GM18870 (cell line): ENCODE data around the gene KIAA0319L.
"Not testable (repeated sequence)": the region's sequence is repeated elsewhere in the genome, so short reads cannot be mapped to it uniquely, and the experiment has no call there.

Experiments
- ATAC-seq: cut with Tn5 transposase; IDR thresholded peaks from one replicate; pipeline ENCODE4 v1.9.1; 2021; ENCODE audit warnings: moderate library complexity; ENCODE audit not compliant: unreplicated experiment

Gene KIAA0319L

DNA sequence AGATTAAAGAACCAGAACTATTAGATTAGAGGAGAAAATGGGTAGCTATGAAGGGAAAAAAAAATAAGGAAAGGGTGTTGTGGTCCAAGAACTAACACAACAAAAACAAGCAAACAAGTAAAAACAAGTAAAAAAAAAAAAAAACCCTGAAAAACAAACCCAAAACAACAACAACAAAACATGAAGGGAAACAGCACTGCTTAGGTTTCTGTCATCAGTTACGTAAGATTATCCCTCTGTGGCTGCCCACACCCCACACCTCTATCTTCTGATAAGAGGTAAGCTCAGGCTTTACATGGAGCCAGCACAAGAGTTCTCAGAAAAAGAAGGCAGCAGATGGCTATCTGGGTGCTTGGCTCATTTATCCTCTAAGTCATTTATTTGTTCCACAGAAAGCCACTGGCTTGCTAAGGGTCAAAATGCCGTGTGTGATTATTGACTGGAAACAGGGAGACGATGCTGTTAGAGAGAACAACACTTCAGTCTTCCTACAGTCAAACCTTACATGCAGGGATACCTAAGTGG is 57.5 kb downstream of the KIAA0319L start:
- ATAC-seq: no peak

DNA sequence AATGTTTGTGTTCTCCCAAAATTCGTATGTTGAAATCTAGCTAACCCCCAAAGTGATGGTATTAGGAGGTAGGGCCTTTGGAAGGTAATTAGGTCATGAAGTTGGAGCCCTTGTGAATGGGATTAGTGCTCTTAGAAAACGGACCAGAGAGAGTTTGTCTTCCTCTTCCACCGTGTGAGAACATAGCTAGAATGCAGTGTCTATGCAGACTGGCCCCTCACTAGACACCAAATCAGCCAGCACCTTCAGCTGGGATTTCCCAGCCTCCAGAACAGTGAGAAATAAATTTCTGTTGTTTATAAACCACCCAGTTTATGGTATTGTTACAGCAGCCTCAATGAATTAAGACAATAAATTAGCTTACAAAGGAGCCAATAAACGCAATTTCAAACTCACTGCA is 58.0 kb downstream of the KIAA0319L start:
- ATAC-seq: no peak

DNA sequence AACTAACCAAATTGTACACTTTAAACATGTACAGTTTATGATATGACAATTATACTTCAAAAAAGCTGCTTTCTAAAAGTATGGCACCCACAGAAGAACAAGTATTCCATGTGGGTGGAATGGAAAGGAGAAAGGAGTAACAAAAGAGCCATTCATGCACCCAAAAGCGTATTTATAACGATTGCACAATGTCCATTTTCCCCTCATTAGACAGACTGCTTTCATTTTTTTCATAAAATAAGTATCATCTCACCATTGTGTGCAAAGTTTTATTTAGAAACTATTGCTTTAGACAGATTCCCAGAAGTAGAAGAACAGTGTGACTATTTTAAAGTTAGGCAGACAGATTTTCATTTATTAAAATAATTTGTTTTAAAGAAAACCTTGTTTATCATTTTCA is 59.6 kb downstream of the KIAA0319L start:
- no peak for ATAC-seq

GRCh38 chr1:35490250-35490649 is 67.0 kb downstream of the KIAA0319L start:
- ATAC-seq: no peak

GRCh38 chr1:35488336-35488735 is 68.9 kb downstream of the KIAA0319L start:
- ATAC-seq: no peak

GRCh38 chr1:35486858-35487408 is 70.3 kb downstream of the KIAA0319L start:
- ATAC-seq: no peak

DNA sequence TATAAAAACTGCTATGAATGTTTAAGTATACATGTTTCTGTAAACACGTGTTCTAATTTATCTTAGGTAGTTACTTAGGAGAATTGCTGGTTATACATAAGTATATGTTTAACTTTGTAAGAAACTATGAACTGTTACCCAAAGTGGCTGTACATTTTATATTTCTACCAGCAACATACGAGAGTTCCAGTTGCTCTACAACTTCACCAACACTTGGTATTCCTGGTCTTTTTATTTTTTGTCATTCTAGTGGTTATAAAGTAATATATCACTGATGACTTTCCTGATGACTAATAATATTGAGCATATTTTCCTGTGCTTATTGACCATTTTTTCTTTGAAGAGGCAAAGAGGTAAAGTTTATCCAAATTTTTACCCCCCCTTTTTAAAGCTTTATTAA is 76.0 kb downstream of the KIAA0319L start:
- no peak for ATAC-seq

DNA sequence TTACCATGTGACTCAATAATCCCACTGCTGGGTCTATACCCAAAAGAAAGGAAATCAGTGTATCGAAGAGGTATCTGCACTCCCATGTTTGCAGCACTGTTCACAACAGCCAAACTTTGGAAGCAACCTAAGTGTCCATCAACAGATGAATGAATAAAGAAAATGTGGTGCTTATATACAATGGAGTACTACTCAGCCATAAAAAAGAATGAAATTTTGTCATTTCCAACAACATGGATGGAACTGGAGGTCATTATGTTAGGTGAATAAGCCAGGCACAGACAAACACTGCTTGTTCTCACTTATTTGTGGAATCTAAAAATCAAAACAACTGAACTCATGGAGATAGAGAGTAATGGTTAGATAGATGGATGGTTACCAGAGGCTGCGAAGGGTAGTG is 79.3 kb downstream of the KIAA0319L start:
- ATAC-seq: no peak

DNA sequence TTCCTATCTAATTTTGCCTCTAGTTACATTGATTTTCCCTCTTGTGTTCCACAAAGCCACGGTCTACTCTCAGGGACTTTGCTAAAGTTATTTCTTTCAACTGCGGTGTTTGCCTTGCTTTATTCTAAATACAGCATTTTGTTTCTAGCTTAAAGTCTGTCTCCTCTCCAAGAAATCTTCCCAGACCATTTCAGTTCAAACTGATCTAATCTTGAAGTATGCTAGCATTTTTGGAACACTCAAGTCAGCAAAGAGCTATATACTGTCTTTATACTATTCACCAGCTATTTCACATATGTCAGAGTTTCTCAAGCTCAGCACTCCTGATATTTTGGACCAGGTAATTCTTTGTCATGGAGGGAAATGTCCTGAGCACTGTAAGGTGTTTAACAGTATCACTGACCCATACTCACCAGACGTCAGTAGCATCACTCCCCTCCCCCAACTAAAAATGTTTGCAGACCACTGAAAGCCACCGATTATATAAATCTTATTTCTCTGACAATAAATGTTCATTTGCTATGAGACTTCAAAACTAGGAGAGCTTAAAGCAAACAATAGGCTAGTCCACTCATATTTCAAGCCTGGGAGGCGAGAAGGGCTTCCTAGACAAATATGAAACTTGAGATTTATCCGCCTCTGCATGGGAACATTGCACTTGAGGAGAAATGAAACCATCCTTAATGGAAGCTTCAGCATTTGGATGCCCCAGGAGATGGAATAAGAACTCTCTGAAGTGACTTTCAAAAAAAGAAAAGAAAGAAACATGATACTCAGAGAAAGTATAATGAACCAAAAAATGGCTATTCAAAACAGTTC is 81.1 kb downstream of the KIAA0319L start:
- no peak for ATAC-seq

DNA sequence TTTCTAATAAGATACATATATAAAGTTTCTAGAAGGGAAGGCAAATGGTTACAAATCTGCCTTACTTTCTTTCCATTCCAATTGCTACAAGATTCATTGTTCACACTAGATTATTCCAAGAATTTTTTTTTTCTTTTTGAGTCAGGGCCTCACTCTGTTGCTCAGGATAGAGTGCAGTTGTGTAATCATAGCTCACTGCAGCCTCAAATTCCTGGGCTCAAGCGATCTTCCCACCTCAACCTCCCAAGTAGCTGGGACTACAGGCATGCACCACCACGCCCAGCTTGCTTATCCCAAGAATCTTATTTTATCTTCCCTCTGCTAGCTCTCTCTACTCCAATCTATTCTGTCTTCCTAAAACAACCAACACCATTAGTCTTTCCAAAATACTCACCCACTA is 81.8 kb downstream of the KIAA0319L start:
- ATAC-seq: no peak

DNA sequence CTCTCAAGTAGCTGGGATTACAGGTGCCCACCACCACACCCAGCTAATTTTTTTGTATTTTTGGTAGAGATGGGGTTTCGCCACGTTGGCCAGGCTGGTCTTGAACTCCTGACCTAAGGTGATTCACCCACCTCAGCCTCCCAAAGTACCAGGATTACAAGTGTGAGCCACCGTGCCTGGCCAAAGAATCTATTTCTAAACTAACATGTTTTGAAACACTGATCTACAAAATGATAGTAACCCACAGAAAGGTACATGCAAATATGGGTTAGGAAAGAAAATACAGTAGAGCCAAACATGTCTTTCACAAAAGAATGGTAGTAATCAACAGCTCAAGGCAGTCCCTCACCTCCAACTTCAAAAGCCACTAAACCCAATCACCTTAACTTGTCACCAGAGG is 84.0 kb downstream of the KIAA0319L start:
- ATAC-seq: not testable (repeated sequence)

- no peak for ATAC-seq
Measured at GRCh38 chr1:35470977-35471613, 86.1 kb downstream of the KIAA0319L start.

GRCh38 chr1:35466120-35466519 is 91.1 kb downstream of the KIAA0319L start:
- ATAC-seq: no peak

DNA sequence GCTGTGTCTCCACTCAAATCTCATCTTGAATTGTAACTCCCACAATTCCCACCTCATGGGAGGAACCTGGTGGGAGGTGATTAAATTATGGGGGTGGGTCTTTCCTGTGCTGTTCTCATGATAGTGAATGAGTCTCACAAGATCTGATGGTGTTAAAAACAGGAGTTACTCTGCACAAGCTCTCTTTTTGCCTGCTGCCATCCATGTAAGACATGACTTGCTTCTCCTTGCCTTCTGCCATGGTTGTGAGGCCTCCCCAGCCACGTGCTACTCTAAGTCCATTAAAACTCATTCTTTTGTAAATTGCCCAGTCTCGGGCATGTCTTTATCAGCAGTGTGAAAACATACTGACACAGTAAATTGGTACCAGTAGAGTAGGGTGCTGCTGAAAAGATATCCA is 93.5 kb downstream of the KIAA0319L start:
- ATAC-seq: not testable (repeated sequence)

DNA sequence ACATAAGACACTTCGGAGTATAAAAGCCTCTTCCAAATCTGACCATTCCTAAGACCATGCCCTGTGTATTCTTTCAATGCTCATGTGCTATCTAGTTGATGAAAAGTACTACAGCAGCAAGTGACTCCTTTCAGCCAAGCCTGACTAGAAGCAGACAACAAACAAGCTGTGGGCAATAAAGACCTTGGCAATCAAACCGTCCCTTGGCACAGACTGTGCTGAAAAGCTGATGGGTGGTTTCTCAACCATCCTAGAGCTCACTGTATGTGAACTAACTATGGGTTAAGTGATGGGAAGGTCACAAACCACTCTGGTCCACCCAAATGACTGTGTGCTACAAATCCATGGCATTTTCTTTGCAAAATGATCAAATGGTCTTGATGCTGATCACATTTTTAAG is 94.0 kb downstream of the KIAA0319L start:
- ATAC-seq: no peak

DNA sequence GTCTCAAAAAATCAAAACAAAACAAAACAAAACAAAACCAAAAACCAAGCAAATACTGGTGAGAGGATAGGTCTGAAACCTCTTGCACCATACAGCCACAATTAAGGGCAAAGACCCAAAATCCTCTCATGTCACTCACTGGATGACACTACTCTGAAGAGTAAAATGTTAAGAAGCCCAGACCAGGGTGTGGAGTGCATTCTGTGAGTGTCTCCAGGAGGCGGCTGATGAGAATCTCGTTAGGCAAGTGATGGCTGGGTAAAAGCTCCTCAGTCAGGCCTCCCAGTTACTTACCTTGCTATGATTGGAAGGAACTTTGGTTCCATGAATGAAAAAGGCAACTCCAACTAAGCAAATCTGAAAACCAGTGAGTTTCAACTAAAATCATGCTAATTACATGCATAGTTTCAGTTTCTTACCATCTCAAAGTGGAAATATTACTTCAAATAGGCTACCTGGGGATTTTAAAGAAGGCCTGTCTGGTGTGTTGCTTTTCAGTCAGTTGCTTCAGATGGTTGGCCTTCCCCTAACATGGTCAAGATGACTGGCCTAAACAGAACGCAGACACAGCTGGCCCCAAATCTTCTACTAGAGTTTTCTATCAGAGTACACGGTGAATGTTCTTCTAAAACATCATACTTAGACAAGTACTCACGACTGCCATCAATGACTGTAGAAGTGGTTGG is 95.1 kb downstream of the KIAA0319L start:
- no peak for ATAC-seq

DNA sequence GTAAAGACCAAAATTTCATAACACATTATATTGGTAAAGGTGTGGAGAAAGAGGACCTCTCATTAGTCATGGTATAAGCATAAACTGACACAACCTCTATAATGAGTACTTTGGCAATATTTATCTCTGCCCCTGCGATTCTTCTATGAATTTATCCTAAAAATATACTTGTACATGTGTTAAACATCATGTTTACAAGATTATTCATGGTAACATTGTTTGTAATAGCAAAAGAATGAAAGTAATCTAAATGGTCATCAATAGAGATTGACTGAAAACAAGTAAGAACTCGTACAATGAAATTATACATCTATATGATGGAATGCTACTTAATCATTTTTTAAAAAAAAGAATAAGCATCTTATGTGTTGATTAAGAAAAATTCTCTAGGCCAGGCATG is 96.4 kb downstream of the KIAA0319L start:
- no peak for ATAC-seq

GRCh38 chr1:35454616-35455015 is 102.6 kb downstream of the KIAA0319L start:
- ATAC-seq: no peak

DNA sequence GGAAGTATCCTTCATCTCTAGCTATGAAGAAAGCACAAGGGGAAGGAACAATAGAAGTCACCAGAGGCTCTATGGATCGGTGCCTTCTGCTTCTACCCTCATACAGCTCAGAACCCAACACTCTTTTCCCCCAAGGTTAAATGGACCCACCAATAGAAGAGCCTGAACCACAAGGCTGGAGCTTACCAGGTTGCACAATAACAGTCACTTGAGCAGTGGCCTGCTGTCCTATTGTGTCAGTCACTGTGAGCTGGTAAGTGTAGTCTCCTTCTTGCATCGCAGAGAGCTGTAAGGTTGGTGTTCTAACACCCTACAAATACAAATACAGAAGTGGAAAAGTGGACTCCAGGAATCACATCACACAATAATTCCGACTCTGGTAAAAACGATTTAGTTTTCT is 103.0 kb downstream of the KIAA0319L start:
- ATAC-seq: no peak

DNA sequence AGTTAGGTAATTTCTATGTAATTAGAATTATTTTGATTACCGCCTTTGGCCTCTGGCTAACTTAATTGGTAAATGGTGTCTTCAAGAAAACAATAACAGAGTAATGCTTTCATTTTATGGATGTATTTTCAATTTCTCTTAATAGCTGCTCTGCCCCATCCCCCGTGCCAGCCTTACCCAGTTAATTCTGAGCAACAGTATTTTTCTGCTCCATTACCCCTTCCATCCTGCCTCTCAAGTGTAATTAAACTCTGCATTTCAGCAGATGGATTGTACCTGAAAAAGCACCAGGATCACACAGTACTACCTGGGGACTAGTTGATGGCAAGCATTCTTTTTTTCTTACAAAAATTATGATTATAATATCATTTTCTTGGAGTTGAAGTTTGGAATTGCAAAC is 104.2 kb downstream of the KIAA0319L start:
- ATAC-seq: no peak

DNA sequence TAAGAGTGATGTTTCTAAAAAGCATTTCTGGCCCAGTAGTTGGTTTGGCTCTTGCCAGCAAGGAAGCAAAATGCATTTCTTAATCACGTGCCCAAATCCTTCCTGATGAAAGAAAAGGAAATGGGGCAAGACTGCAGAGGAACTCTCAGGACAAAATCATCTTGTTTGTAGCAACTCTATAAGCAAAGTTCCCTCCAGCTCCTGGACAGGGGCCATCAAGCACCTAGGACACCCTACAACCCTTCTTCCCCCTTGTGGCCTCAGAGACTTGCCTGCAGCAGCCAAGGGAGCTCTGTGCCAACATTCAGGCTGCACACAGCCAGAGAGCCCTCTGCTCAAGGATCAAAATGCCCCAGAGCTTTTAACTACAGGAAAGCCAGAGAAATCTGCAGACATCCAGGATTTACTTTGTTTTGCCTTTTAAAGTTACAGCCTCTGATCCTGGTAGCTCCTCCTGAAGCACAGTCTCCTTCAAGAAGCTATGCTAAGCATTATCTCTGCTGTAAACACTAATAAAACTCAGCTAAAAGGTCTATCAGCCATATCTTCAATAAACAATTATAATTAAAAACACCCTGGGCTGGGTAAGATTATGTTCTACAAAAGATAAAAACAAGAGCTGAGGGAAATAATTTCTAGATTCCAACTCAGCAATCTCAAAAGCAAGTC is 105.0 kb downstream of the KIAA0319L start:
- ATAC-seq: no peak
